Right cardiac atrium (tissue), 5 donors: ENCODE measurements around the gene FAM98A. TPM values are rescaled to one million over a fixed set of nuclear protein-coding genes. Genes with fewer than 3 reads are reported as not detected.
A peak's percentile ranks its signal among the peaks of the same experiment; 100 is the strongest.

Experiments
- ATAC-seq, 2 donors: fragments of 200-7000 bp; cut with Tn5 transposase; one replicate each; pipeline versions ENCODE4 v1.8.0 to v1.9.1; 2020; ENCODE audit warnings: moderate library complexity in 2 of 2, mild to moderate bottlenecking in 1 of 2
- DNase-seq, 3 donors: peaks; one replicate each; pipeline ENCODE4 v3.0.0-alpha.2; 2020
- H3K27ac ChIP-seq: one replicate; pipeline ENCODE4 v1.5.1; 2013; ENCODE audit warnings: mild to moderate bottlenecking, low read length, control low read depth, moderate library complexity
- H3K27me3 ChIP-seq: one replicate; pipeline ENCODE4 v1.6.1; 2013; ENCODE audit not compliant: control insufficient read depth, insufficient read depth
- H3K4me1 ChIP-seq: one replicate; pipeline ENCODE4 v1.6.1; 2013; ENCODE audit warnings: low read length; ENCODE audit not compliant: control insufficient read depth, insufficient read depth
- H3K4me3 ChIP-seq: one replicate; pipeline ENCODE4 v1.5.1; 2013; ENCODE audit warnings: low read length, control low read depth
- H3K9me3 ChIP-seq: one replicate; pipeline ENCODE4 v1.6.1; 2013; ENCODE audit warnings: low read length; ENCODE audit not compliant: control insufficient read depth
- WGBS: extraction: QIAGEN DNeasy Blood & Tissue Kit; methylation state at CpG from one replicate; pipeline ENCODE4 v1.1.7; 2013; 5-methylcytosine and 5-hydroxymethylcytosine counted together
- intact Hi-C, 4 donors: fragments of 100-400 bp; cut with DNase I; formaldehyde crosslinking; loops; one replicate each; pipeline versions ENCODE4 v1.11.0 to v1.14.0; 2022 to 2023
- long read RNA-seq, 4 donors: library from polyadenylated mRNA; unstranded; transcript quantifications; one replicate each; pipeline ENCODE4 v2.0.0, GENCODE V29; 2020 to 2021
- polyA plus RNA-seq: library from polyadenylated mRNA; stranded (reverse); fragments of 200-250 nt; gene quantifications from one replicate; pipeline ENCODE4 v1.2.3, GENCODE V29; 2013
- total RNA-seq, 4 donors: library from RNA; stranded (reverse); fragmentation: NEBNext Ultra II Directional; extraction: Animal tissue kit (Norgen Biotek cat#: 25700); gene quantifications; one replicate each; pipeline ENCODE4 v1.2.1, GENCODE V29; 2021
- donor health status: healthy with polysubstance abuse.
- donor health status: DM: no; HTN: yes; CAD: no.
- donor health status: DM: no; HTN: no; CAD: no.
- donor health status: DM: no; HTN: yes; CAD: no; lungs with severe emphysema.
- donor health status: DM: yes; HTN: yes; CAD: no.

Gene FAM98A
- 10 to 100 TPM; 59.2 to 83.5 (median 74.7) TPM for total RNA-seq
- 39.8 TPM for polyA plus RNA-seq
- long read RNA-seq, donor 1, transcript FAM98A-201 (8 exons, 2,816 nt) = major isoform, 34 of 56 reads
- long read RNA-seq, donor 1, partial matches to known transcripts = 7 of 56 reads
- long read RNA-seq, donor 1, other reads (novel, unspliced or antisense) = 15 of 56 reads
- long read RNA-seq, donor 2, transcript FAM98A-201 (8 exons, 2,816 nt) = major isoform, 5 of 16 reads
- long read RNA-seq, donor 2, partial matches to known transcripts = 6 of 16 reads
- long read RNA-seq, donor 2, other reads (novel, unspliced or antisense) = 5 of 16 reads
- long read RNA-seq, donor 3, transcript FAM98A-201 (8 exons, 2,816 nt) = major isoform, 42 of 59 reads
- long read RNA-seq, donor 3, partial matches to known transcripts = 8 of 59 reads
- long read RNA-seq, donor 3, other reads (novel, unspliced or antisense) = 7 of 59 reads
- long read RNA-seq, donor 4, transcript FAM98A-201 (8 exons, 2,816 nt) = major isoform, 5 of 10 reads
- long read RNA-seq, donor 4, partial matches to known transcripts = 2 of 10 reads
- long read RNA-seq, donor 4, other reads (novel, unspliced or antisense) = 3 of 10 reads

GRCh38 chr2:33599175-33599942 lies at the start of gene FAM98A:
TSS of gene FAM98A (minus strand) at chr2:33599299. CDS start at chr2:33599221, 78 bp downstream.
- under 1% methylated on average over 56 of the region's 56 CpGs for WGBS
- Histone ChIP-seq H3K27me3 (no peaks in the 10 kb centered on the region), H3K27ac (peak within 1 kb of the TSS; percentile 93), H3K4me3 (peak within 1 kb of the TSS; percentile 94), H3K9me3 (no peaks in the 10 kb centered on the region), H3K4me1 (peaks cover 2% of the 10 kb centered on the region)
- peak; percentile 100 for DNase-seq
- peak; percentile 98 to 99 for ATAC-seq
- intact Hi-C loops = no loop called here

GRCh38 chr2:33645861-33646260 lies 46.8 kb upstream of the FAM98A start:
- ATAC-seq = no peak
- DNase-seq = no peak
- no peak overlapping the region for H3K27ac ChIP-seq
- no peak overlapping the region for H3K4me3 ChIP-seq
- intact Hi-C loops = no loop called here
- no peaks in the 10 kb centered on the region for H3K4me1 ChIP-seq
- no peaks in the 10 kb centered on the region for H3K27me3 ChIP-seq
- 72% methylated on average over 1 of the region's 1 CpG for WGBS
- no peaks in the 10 kb centered on the region for H3K9me3 ChIP-seq

- H3K27me3 ChIP-seq = no peaks in the 10 kb centered on the region
- H3K4me3 ChIP-seq = no peak overlapping the region
- over 99% methylated on average over 2 of the region's 2 CpGs for WGBS
- intact Hi-C loops = no loop called here
- no peak for DNase-seq
- H3K27ac ChIP-seq = no peak overlapping the region
- H3K9me3 ChIP-seq = no peaks in the 10 kb centered on the region
- ATAC-seq = no peak
- H3K4me1 ChIP-seq = no peaks in the 10 kb centered on the region
Observed at GRCh38 chr2:33644215-33644614, 45.1 kb upstream of the FAM98A start.

DNA sequence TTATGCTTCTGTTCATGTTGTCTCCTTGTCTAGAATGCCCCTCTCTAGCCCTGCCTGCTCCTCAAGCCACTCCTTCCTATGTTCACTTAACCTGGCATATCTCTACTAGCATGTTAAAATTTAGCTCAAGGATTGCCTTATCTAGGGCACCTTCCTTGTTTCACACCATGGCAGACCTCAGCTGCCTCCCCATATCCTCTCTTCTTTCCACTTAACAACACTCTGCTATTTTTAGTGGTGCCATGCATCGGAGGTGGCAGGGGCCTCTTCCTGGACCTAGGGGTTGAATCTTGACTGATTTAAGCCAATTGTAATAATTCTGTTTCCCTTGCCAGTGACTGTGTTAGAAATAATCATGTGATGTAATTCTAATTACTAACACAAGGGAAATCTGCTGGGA lies 36.9 kb upstream of the FAM98A start:
- 41% methylated on average over 1 of the region's 1 CpG for WGBS
- Histone ChIP-seq H3K9me3 (no peaks in the 10 kb centered on the region), H3K27ac (no peak overlapping the region), H3K4me1 (no peaks in the 10 kb centered on the region), H3K4me3 (no peak overlapping the region), H3K27me3 (no peaks in the 10 kb centered on the region)
- intact Hi-C loops = no loop called here
- DNase-seq (no peak), ATAC-seq (no peak)

- Histone ChIP-seq H3K9me3 (no peaks in the 10 kb centered on the region), H3K27ac (no peak overlapping the region), H3K27me3 (no peaks in the 10 kb centered on the region), H3K4me1 (no peaks in the 10 kb centered on the region), H3K4me3 (no peak overlapping the region)
- ATAC-seq (no peak), DNase-seq (no peak)
- intact Hi-C loops = no loop called here
- WGBS = 91% methylated on average over 4 of the region's 4 CpGs
Observed at GRCh38 chr2:33634261-33634910, 35.3 kb upstream of the FAM98A start.

DNA sequence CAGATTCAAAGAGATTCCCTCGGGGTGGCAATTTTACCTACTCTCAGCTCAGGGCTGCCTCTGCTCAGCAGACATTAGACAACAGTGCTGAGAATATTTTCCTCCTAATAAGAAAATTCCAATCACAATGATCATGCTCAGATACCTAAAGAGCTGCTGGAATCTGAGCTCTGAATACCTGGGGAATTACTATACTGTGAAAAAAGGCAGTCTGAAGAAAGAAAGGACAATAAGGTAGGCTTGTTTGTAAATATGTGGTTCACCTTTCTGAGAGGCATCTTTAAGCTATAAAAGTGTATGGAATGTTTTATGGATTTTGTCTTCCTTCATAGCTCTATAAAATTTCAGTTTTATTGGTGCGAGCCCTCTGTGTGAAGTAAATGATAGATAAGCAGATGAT lies 34.2 kb upstream of the FAM98A start:
- H3K4me3 ChIP-seq = no peak overlapping the region
- H3K27ac ChIP-seq = no peak overlapping the region
- ATAC-seq = no peak
- no peak for DNase-seq
- intact Hi-C loops = no loop called here
- no peaks in the 10 kb centered on the region for H3K9me3 ChIP-seq
- no peaks in the 10 kb centered on the region for H3K27me3 ChIP-seq
- H3K4me1 ChIP-seq = no peaks in the 10 kb centered on the region
- WGBS = 90% methylated on average over 2 of the region's 2 CpGs

GRCh38 chr2:33632831-33633230 lies 33.7 kb upstream of the FAM98A start:
- no peaks in the 10 kb centered on the region for H3K9me3 ChIP-seq
- no peak overlapping the region for H3K27ac ChIP-seq
- intact Hi-C loops = no loop called here
- no peak for ATAC-seq
- no peak overlapping the region for H3K4me3 ChIP-seq
- H3K4me1 ChIP-seq = no peaks in the 10 kb centered on the region
- no peak for DNase-seq
- no peaks in the 10 kb centered on the region for H3K27me3 ChIP-seq
- WGBS = 87% methylated on average over 2 of the region's 2 CpGs

DNA sequence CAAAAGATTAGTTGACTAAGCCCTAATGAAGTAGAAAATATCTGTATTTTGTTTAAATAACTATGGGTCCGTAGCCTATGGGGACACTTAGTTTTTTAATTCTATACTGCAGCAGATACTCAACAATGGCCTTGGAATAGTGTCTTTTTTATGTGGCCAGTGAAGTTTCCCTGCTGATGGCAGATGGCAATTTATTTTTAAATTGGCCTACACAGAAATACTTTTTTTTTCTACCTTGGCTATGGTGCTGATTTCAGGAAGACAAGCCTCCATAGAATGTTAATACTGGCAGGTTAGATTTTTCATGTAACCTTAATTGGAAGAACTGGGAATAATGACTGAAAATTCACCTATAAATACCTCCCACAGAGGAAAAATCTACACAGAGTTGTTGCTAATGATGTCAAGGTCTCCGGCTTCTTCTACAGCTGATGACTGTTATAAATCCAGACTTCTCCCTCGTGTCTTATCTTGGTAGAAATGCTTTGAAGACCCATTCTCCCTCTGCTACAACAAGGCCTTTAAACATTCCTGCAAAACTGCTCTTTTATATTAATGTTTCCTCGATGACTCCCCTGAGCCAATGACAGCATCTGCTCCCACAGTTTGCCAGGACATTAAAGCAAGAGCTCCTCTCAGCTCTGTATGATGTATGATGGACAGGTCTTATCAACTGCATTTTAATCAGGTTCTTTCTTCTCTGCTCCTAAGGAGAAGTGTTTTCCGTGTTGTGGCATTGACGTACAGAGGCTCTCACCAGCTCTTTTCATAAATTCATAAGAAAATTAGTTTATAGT lies 29.1 kb upstream of the FAM98A start:
- Histone ChIP-seq H3K4me3 (no peak overlapping the region), H3K27ac (no peak overlapping the region), H3K9me3 (no peaks in the 10 kb centered on the region), H3K27me3 (no peaks in the 10 kb centered on the region), H3K4me1 (no peaks in the 10 kb centered on the region)
- DNase-seq (no peak), ATAC-seq (no peak)
- 77% methylated on average over 6 of the region's 6 CpGs for WGBS
- intact Hi-C loops = no loop called here

DNA sequence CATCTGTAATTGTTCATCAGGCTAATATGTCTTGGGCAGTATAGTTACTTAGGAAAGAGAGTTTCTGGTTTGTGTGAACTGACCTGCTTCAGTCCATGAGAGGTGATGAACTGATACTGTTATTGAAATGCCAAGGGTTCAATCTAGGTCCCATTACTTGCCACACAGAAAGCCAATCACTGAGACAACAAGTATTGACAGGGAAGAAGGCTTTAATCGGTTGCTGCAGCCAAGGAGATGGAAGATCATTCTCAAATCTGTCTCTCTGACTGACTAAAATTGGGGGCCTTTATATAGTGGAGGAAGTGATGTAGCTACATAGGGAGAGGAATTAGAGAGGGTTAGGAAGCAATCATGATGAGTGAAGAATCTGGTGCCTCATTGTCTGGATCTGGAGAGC lies 19.9 kb upstream of the FAM98A start:
- DNase-seq = no peak
- intact Hi-C loops = no loop called here
- 95% methylated on average over 1 of the region's 1 CpG for WGBS
- no peak for ATAC-seq
- H3K4me1 ChIP-seq = no peaks in the 10 kb centered on the region
- no peak overlapping the region for H3K4me3 ChIP-seq
- no peaks in the 10 kb centered on the region for H3K9me3 ChIP-seq
- no peak overlapping the region for H3K27ac ChIP-seq
- no peaks in the 10 kb centered on the region for H3K27me3 ChIP-seq

DNA sequence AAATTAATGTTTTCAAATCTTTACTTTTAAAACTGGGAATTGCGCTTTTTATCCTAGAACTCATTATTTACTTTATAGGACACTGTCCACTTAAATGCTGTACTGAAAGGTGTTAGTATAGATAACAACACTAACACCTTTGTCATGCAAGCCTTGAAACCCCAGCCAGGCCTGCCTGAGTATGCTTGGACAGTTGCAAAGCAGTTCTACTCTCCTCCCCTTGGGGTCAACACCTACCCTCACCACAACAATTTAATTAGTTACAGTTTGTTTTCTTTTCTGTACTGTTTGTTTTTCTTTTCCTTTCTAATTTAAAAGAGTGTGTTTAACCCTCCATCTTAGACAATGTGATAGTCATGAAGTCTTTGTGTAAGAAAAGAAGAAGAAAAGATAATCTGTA lies 18.9 kb upstream of the FAM98A start:
- ATAC-seq = no peak
- Histone ChIP-seq H3K4me1 (peaks cover 2% of the 10 kb centered on the region), H3K27ac (no peak overlapping the region), H3K9me3 (no peaks in the 10 kb centered on the region), H3K4me3 (no peak overlapping the region), H3K27me3 (no peaks in the 10 kb centered on the region)
- DNase-seq = no peak
- intact Hi-C loops = no loop called here
- WGBS = 92% methylated on average over 1 of the region's 1 CpG
